GM12874 (cell line): ENCODE measurements around the gene SRPK2.

Experiments
- TF ChIP-seq, protein P1 (sequence below): IDR thresholded peaks from 2 replicates; pipeline ENCODE4 v1.5.1; 2011; ENCODE audit warnings: low read depth, mild to moderate bottlenecking, control low read depth, low read length, moderate library complexity; ENCODE audit not compliant: insufficient read depth

SRPK2 gene

DNA sequence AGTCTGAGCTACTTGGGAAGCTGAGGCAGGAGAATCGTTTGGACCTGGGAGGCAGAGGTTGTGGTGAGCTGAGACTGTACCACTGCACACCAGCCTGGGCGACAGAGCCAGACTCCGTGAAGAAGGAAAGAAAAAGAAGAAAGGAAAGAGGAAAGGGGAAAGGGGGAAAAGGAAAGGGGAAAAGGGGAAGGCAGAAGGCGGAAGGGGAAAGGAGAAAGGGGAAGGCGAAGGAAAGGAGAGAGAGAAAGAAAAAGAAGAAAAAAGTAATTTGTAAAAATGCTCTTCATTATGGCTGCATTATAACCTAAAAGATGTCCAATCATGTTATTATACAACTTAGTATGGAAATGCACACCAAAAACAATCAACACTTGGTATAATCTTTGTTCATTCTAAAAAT, 110.2 kb downstream of the SRPK2 start:
- TF ChIP-seq, protein P1, sequence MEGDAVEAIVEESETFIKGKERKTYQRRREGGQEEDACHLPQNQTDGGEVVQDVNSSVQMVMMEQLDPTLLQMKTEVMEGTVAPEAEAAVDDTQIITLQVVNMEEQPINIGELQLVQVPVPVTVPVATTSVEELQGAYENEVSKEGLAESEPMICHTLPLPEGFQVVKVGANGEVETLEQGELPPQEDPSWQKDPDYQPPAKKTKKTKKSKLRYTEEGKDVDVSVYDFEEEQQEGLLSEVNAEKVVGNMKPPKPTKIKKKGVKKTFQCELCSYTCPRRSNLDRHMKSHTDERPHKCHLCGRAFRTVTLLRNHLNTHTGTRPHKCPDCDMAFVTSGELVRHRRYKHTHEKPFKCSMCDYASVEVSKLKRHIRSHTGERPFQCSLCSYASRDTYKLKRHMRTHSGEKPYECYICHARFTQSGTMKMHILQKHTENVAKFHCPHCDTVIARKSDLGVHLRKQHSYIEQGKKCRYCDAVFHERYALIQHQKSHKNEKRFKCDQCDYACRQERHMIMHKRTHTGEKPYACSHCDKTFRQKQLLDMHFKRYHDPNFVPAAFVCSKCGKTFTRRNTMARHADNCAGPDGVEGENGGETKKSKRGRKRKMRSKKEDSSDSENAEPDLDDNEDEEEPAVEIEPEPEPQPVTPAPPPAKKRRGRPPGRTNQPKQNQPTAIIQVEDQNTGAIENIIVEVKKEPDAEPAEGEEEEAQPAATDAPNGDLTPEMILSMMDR: no peak

DNA sequence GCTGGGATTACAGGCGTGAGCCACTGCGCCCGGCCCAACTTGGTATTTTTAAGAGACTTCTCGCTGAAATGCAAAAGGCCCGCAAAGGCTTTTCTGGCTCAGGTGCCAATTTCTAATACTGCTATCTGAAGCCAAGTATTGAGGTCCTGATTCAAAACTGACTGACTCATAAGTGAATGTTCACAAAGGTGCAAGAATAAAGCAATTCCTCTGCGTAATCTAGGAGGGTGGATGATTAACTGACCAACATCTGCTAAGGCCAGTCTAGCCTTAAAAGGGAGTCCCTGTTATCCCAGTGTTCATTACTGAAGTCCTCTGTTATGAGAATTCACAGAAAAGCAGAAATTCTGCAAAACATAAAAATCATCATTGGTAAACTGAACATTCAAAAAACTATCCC, 111.4 kb downstream of the SRPK2 start:
- TF ChIP-seq, protein P1: no peak

DNA sequence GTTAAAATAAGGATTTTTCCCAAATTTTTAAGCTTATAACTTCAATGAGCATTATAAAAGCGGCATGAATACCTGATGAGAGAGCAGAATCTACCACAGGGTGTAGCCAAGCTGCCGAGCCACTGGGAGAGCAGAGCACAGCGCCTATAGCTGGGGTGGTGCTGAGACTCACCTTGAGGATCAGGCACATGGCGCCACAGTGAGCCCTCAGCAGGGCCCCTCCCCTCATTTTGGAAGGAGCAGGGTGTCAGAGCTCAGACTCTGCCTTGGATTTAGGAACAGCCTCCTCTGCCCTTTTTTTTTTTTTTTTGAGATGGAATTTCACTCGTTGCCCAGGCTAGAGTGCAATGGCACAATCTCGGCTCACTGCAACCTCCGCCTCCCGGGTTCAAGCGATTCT, 118.6 kb downstream of the SRPK2 start:
- TF ChIP-seq, protein P1: no peak

DNA sequence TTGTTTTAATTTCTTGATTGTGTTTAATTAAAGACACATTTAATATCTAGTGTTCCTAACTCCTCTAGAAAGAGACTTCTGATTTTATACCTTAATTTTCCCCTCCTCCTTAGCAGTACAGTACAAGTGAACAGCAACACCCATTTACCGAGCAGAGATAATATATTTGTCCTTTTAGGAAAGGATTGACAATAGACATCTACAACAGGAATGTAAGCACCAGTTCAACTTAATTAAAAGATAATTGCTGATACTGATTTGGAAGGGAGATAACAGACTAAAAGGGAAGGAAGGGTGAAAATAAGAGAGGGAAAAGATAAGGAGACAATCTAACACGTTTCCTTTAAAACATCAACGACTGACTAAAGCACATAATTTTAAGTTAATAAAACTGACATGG, 119.3 kb downstream of the SRPK2 start:
- TF ChIP-seq, protein P1: no peak

DNA sequence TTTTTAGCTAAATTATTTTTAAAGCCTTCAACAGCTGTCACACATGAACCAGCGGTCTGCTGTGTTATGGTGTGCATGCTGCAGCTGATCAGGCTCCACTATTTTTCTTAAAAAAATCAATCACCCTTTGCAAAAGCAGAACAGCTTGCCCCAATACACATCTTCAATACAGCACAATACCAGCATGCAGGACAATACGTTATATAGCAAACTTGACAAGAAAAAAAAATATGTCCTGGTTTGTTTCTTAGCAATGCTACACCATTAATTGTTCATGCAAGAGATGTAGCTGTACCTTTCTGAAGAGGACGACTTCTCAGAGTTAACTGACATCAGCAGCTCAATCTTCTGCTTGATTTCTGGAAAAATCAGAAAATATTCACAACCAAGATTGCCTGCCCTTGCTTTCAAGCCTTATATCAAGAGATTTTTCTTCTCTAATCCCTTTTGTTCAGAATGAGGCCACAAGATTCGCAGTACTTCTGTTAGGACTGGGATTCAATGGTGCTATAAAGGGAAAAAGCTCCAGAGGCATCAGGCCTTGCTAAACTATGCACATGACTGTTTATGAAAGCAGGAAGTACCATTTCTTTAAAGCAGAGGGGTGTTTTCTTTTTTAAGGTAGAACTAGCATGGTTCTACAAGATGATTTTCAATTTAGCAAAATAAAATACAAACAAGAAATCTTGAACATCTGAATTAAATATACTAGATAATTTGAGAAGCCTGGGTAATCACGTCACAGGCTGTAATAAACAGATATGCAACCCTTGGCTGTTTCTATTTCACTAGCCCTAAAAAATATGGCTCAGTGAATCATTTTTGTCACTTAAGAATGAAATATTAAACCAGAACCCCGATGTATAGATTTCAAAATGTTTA, 120.0 kb downstream of the SRPK2 start:
- TF ChIP-seq, protein P1: no peak

DNA sequence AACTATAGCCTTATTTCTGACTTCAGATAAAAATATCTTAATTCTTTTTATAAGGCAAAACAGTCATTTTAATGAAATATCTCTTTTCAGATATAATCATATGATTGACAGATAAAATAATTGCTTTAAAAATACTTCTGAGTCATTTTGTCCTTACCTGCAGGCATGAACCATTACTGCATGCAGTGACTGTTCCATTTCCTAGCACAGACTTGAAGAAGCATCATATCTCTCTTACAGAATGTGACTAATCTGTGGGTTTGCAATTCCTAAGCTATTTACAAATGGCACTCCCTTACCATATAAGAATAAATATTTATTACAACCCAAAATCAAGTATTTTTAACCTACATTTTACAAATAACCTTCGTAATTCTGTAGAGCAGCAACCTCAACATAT, 120.7 kb downstream of the SRPK2 start:
- TF ChIP-seq, protein P1: no peak

DNA sequence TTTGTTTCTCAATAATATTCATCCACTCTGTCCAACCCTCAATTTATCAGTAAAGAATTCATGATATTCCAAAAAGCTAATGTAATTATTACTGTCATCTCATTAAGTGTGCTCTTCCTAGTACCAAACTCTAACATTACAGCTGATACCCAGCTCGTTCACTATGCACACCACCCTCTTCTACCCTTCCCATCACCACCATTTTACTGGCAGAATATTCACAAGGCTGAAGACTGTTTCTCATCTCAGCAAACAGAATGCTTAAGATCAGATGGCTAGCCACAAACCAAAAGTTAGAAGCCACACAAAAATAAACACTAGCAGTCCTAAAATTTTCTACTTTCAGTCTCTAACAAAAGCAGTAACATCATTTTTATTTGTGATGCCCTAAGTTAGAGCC, 121.5 kb downstream of the SRPK2 start:
- TF ChIP-seq, protein P1: no peak
